Glutamatergic neuron (in vitro differentiated cells): ENCODE data around the gene EIF4E3. TPM values are rescaled to one million over a fixed set of nuclear protein-coding genes. Genes with fewer than 3 reads are reported as not detected.

Source experiments
- DNase-seq: peaks from one replicate; pipeline ENCODE4 v3.0.0; 2022
- H3K27ac Mint-ChIP-seq: one replicate; pipeline ENCODE4 v1.8.0; 2020; ENCODE audit warnings: mild to moderate bottlenecking, mixed read lengths, inconsistent platforms; ENCODE audit not compliant: unreplicated experiment
- H3K27me3 Mint-ChIP-seq: one replicate; pipeline ENCODE4 v1.8.0; 2020; ENCODE audit warnings: mild to moderate bottlenecking, moderate library complexity, mixed read lengths, inconsistent platforms; ENCODE audit not compliant: unreplicated experiment
- H3K36me3 Mint-ChIP-seq: one replicate; pipeline ENCODE4 v1.8.0; 2020; ENCODE audit warnings: mild to moderate bottlenecking, mixed read lengths, inconsistent platforms; ENCODE audit not compliant: unreplicated experiment
- H3K4me1 Mint-ChIP-seq: one replicate; pipeline ENCODE4 v1.8.0; 2020; ENCODE audit warnings: mild to moderate bottlenecking, low read depth, mixed read lengths, inconsistent platforms; ENCODE audit not compliant: unreplicated experiment
- H3K4me3 Mint-ChIP-seq: one replicate; pipeline ENCODE4 v1.8.0; 2020; ENCODE audit warnings: mild to moderate bottlenecking, mixed read lengths, inconsistent platforms; ENCODE audit not compliant: unreplicated experiment
- H3K9me3 Mint-ChIP-seq: one replicate; pipeline ENCODE4 v1.8.0; 2020; ENCODE audit warnings: mild to moderate bottlenecking, moderate library complexity, mixed read lengths, inconsistent platforms; ENCODE audit not compliant: unreplicated experiment
- long read RNA-seq: library from polyadenylated mRNA; unstranded; transcript quantifications from one replicate; pipeline ENCODE4 v2.0.0, GENCODE V29; 2020; ENCODE audit not compliant: unreplicated experiment
- total RNA-seq: library from RNA; stranded (reverse); fragmentation: NEBNext Ultra II Directional; extraction: Animal tissue kit (Norgen Biotek cat#: 25700); gene quantifications from one replicate; pipeline ENCODE4 v1.2.1, GENCODE V29; 2021; ENCODE audit not compliant: unreplicated experiment
- TF ChIP-seq, protein P1 (sequence below): fragments of 200-600 bp; sonication (generic); IDR thresholded peaks from one replicate; pipeline ENCODE4 v1.5.0; 2021; ENCODE audit not compliant: partially characterized antibody, unreplicated experiment

The EIF4E3 gene
- 21.9 TPM for total RNA-seq
- long read RNA-seq, full-length matches to known transcripts: 1 of 2 reads
- long read RNA-seq, partial matches to known transcripts: 0 of 2 reads
- long read RNA-seq, other reads (novel, unspliced or antisense): 1 of 2 reads

- H3K27me3 Mint-ChIP-seq: peaks cover 27% of the 10 kb centered on the region
Observed at GRCh38 chr3:71725271-71725991, at the start of gene EIF4E3. Gene EIF4E3 (minus strand): TSS chr3:71725402. CDS start chr3:71725367, 35 bp downstream.

GRCh38 chr3:71771884-71772283, 46.7 kb upstream of the EIF4E3 start:
- TF ChIP-seq, protein P1, sequence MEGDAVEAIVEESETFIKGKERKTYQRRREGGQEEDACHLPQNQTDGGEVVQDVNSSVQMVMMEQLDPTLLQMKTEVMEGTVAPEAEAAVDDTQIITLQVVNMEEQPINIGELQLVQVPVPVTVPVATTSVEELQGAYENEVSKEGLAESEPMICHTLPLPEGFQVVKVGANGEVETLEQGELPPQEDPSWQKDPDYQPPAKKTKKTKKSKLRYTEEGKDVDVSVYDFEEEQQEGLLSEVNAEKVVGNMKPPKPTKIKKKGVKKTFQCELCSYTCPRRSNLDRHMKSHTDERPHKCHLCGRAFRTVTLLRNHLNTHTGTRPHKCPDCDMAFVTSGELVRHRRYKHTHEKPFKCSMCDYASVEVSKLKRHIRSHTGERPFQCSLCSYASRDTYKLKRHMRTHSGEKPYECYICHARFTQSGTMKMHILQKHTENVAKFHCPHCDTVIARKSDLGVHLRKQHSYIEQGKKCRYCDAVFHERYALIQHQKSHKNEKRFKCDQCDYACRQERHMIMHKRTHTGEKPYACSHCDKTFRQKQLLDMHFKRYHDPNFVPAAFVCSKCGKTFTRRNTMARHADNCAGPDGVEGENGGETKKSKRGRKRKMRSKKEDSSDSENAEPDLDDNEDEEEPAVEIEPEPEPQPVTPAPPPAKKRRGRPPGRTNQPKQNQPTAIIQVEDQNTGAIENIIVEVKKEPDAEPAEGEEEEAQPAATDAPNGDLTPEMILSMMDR: no peak
- Mint-ChIP-seq H3K4me1 (no peaks in the 10 kb centered on the region), H3K4me3 (no peak overlapping the region), H3K9me3 (peaks cover 2% of the 10 kb centered on the region), H3K36me3 (no peaks in the 10 kb centered on the region), H3K27me3 (peaks cover 2% of the 10 kb centered on the region), H3K27ac (no peak overlapping the region)
- DNase-seq: no peak

More at GRCh38 chr3:71725271-71725991, at the start of gene EIF4E3:
- H3K4me1 Mint-ChIP-seq: peaks cover 31% of the 10 kb centered on the region
- H3K4me3 Mint-ChIP-seq: peak within 1 kb of the TSS; percentile 96
- H3K9me3 Mint-ChIP-seq: peaks cover 19% of the 10 kb centered on the region
- peak; percentile 67 for DNase-seq
- H3K27ac Mint-ChIP-seq: peak within 1 kb of the TSS; percentile 100
- no peaks in the 10 kb centered on the region for H3K36me3 Mint-ChIP-seq
- TF ChIP-seq, protein P1: no peak

- Mint-ChIP-seq H3K27ac (no peak overlapping the region), H3K27me3 (peaks cover 2% of the 10 kb centered on the region), H3K9me3 (peaks cover 2% of the 10 kb centered on the region), H3K4me1 (no peaks in the 10 kb centered on the region), H3K36me3 (no peaks in the 10 kb centered on the region), H3K4me3 (no peak overlapping the region)
- TF ChIP-seq, protein P1: no peak
- no peak for DNase-seq
Observed at GRCh38 chr3:71771126-71771525, 45.9 kb upstream of the EIF4E3 start.

GRCh38 chr3:71763426-71763825, 38.2 kb upstream of the EIF4E3 start:
- no peak for DNase-seq
- peaks cover 4% of the 10 kb centered on the region for H3K27me3 Mint-ChIP-seq
- H3K9me3 Mint-ChIP-seq: peaks cover 4% of the 10 kb centered on the region
- TF ChIP-seq, protein P1: no peak
- H3K4me3 Mint-ChIP-seq: no peak overlapping the region
- H3K36me3 Mint-ChIP-seq: no peaks in the 10 kb centered on the region
- H3K4me1 Mint-ChIP-seq: peaks cover 2% of the 10 kb centered on the region
- no peak overlapping the region for H3K27ac Mint-ChIP-seq

DNA sequence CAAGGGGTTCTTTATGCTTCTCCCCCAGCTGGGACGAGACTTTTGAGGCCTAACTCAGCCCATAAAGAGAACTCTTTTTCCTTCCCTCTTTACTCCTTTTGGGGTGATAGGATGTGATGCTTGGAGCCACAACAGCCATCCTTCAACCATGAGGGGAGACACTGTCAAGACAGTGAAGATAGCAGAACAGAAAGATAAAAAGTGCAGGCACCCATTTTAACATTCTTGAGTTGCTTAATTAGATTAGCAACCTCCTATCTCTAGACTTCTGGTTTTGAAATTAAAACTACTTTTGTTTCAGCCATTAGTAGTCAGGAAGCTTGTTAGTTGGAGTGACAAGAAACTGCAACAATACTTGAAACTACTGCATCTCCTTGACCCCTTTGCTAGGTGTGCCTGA, 34.9 kb upstream of the EIF4E3 start:
- H3K4me3 Mint-ChIP-seq: no peak overlapping the region
- H3K27me3 Mint-ChIP-seq: peaks cover 10% of the 10 kb centered on the region
- TF ChIP-seq, protein P1: no peak

More for the DNA sequence above, 34.9 kb upstream of the EIF4E3 start:
- DNase-seq: no peak
- no peak overlapping the region for H3K27ac Mint-ChIP-seq
- H3K9me3 Mint-ChIP-seq: peaks cover 6% of the 10 kb centered on the region
- peaks cover 2% of the 10 kb centered on the region for H3K4me1 Mint-ChIP-seq
- H3K36me3 Mint-ChIP-seq: no peaks in the 10 kb centered on the region
